Fibroblast of gingiva (primary cell): ENCODE measurements around the gene ARMC9.

Experiments
- DNase-seq: peaks from one replicate; pipeline ENCODE4 v3.0.0-alpha.2; 2011; ENCODE audit warnings: low read depth

ARMC9 gene

DNA sequence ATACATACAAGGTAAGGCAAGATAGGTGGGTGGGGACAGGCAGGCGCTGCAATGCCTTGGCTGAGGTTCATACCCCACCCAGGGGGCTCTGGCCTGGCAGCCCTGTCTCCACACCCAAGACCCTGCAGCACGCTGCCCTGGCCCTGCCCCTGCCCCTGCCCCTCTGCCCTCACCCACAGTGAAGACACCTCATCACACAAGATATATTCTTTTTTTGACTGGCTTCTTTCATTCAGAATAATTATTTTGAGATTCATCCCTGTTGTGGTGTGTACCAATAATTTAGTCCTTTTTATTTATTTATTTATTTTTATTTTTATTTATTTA, 185.6 kb downstream of the ARMC9 start:
- no peak for DNase-seq

DNA sequence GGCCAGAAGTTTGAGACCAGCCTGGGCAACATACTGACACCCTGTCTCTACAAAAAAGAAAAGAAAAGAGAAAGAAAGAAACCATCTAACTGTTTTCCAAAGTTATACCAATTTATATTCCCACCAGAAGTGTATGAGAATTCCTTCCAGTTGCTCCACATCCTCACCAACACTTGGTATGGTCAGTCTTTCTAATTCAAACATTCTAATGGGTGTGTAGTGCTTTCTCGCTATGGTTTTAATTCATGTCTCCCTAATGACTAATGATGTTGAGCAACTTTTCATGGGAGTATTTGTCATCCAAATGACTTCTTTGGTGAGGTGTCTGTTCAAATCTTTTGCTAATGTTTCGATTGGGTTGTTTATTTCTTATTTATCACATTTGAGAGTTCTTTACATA, 186.5 kb downstream of the ARMC9 start:
- no peak for DNase-seq

DNA sequence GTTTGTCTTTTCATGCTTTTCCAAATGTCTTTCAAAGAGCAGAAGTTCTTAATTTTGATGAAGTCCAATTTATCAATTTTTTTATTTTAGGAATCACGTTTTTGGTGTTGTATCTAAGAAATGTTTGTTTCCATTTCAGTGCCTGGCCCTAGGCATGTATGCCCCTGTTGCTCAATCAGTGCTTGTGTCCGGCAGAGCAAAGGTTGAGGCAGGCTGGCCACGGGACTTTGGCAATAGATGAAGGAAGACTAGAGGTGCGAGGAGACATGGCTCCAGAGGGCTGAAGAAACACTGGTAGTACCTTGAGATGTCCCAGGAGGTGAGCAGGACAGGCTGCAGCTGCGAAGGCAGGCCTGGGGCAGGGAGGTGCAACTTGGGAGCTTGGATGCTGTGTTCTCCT, 187.0 kb downstream of the ARMC9 start:
- no peak for DNase-seq

DNA sequence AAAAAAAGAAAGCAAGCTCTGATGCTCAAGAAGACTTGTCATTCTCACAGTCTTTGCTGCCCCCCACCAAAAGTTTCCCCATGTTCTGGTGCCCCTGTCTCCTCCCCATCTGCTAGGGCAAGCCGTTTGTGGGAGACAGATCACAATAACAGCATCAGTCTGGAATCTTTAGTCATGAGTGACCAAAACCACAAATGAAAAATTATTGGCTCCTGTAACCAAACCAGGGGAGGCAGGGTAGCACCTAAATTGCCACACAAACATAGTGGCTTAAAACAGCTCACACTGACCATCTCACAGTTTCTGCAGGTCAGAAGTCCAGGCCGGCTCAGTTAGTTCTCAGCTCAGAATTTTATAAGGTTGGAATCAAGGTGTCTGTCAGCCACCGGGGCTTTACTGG, 188.0 kb downstream of the ARMC9 start:
- DNase-seq: peak; percentile 10

DNA sequence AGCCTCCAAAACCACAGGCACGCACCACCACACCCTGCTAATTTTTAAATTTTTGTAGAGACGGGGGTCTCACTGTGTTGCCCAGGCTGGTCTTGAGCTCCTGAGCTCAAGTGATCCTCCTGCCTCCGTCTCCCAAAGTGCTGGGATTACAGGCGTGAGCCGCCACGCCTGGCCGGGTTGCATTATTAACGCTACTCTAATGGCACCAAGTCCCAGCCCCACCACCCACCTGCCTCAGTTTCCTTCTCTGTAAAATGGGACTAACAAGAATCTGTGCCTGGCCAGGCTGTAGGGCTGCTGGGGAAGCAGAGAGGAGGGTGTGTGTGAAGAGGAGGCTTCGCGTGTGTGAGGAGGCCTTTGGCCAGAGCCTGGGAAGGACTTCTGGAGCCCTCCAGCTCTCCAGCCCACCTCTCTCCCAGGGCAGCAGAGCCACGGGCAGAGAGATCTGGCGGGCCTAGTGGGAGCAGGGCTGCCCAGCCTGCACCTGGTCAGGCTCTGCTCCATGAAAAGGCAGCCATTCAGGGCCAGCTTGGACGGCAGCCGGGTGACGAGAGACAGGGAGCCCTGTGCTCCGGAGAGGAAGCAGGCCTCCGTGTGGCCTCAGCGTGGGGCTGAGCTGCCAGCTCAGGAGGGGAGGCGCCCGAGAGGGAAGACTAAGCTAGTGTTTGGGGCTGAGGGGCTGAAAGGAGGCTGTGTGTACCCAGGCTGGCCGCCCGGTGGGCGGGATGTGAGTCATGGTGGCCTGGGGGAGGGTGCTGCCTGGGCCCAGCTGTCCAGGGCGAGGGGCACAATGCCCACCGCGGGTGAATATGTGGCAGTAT, 189.7 kb downstream of the ARMC9 start:
- DNase-seq: no peak

DNA sequence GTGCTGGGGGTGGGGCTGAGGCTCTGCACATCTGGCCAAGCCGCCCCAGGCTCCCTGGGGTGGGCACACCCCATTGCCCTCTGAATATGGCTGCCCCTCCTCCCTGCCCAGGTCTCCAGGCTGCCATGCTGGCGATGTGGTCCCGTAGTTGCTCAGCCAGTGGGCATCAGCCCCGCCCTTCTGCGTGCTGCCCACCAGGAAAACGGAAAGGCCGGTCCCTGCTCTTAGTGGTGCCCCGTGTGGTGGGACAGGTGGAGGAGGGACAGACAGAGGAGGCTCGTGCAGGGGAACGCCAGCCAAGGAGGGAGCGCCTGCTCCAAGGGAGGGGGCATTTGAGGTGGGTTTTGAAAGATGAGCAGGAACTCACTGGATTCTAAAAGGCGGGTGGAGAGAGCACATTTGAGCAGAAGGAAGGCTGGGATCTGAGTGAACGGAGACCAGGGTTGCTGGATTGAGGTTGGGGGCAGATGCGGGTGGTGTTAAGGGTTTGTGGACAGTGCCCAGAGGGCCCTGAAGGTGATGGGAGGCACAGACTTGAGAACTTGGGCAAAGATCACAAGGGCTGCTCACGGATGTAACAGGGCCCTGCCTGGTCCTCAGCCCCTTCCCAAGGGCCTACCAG, 190.4 kb downstream of the ARMC9 start:
- DNase-seq: no peak

DNA sequence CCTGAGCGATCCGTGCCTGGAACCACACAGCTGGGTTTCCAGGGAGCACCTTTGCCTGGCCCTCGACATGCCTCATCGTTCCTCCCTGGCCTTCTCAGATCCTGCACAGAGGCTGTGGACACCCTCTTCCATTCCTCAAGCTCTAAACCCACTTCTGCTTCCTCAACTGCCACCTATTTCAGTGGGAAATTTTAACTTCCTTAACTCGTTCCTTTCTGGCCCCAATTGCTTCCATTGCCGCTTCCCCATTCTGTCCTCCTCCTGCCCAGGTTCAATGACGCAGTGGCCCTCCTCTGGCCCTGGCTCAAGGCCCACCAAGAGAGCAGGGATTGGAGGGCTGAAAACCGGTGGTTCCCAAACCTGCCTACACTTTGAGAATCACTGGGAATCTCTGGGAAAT, 192.2 kb downstream of the ARMC9 start:
- DNase-seq: no peak

DNA sequence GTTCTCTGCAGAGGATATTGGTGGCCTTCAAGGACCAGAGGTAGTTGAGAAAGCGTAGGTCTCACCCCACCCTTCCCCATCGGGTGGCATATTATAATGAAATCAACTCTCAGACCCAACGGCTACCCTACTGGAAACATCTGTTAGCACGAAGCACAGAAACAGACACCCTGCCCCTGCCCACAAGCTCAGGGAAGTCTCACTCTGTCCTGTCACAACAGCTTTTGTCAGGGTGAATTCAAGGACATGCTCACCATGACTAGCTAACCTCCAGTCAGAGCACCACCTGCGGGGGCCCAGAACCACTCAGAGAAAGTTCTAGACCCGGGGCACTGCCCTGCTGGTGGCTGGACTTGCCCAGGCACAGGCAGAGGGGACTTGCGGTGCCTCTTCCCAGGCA, 193.6 kb downstream of the ARMC9 start:
- no peak for DNase-seq

DNA sequence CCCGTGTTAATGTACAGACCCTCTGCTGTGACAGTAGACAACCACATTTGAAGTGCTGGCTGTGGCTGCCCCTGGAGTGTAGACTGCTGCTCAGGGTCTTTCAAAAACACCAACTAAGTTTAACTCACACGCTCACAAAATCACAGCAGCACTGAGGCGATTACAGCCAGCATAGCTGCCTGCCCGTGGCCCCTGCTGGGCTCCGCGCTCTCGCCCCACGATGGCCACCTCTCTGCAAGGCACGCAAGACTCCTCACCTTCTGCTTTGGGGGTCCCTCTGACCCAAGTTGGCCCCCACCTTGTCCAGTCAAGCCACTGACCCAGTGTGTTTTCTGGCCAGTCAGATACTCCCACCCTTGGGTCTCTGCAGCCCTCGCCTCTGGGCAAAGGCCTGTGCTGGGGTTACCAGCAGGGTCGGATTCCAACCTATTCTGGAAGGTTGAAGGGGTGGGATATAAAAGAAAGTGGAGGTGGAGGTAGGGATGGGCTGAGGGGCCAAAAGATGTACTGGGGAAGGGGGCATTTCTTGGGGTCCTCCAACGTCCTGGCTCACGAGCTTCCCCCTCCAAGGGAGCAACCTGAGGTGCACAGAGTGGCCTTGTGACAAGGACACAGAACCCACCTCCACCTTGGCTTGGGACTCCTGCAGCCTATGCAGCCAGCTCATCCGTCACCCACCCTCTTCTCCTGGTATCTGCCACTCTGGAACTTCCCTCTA, 194.2 kb downstream of the ARMC9 start:
- DNase-seq: no peak

DNA sequence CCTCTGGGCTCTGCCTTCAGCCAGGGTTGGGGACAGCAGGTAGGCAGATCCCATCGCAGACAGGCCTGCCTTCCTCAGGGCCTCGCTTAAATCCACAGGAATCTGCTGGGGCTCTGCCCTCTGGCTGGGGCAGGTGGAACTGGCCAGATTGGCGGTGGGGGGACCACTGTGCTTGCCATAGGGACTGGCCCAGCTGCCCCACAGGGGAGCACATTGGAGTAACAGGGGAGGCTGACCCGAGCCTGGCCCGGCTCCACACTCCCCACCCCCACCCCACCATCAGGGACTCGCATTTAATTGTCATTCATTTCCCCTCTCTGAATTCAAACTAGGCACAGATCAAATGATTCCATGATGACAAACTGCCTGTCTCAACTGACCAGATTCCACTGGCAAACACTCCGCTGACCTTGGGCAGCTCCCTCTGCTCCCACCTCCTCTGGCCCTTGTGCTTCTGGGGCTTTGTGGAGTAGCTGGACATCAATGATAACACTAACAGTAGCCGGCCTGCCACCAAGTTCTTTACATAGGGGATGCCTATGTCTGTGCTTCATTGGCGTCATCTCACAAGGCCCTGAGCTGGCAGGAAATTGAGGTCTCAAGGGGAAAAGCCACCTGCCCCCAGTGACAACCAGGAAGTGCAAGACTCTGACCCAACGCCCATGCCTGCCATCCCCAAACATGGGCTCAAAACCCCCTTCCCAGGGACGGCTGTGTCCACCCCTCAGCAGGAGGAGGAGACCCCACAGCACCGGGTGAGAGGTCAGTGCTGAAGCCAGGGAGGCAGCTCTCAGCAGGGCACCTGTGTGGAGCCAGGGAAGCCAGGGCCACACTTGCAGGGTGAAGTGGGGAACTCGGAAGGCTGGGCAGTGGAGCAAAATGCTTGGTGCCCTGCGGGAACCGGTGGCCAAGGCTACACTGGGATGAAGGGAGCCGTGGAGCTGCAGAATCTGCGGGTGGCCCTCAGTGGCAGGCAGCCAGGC, 195.0 kb downstream of the ARMC9 start:
- DNase-seq: no peak

DNA sequence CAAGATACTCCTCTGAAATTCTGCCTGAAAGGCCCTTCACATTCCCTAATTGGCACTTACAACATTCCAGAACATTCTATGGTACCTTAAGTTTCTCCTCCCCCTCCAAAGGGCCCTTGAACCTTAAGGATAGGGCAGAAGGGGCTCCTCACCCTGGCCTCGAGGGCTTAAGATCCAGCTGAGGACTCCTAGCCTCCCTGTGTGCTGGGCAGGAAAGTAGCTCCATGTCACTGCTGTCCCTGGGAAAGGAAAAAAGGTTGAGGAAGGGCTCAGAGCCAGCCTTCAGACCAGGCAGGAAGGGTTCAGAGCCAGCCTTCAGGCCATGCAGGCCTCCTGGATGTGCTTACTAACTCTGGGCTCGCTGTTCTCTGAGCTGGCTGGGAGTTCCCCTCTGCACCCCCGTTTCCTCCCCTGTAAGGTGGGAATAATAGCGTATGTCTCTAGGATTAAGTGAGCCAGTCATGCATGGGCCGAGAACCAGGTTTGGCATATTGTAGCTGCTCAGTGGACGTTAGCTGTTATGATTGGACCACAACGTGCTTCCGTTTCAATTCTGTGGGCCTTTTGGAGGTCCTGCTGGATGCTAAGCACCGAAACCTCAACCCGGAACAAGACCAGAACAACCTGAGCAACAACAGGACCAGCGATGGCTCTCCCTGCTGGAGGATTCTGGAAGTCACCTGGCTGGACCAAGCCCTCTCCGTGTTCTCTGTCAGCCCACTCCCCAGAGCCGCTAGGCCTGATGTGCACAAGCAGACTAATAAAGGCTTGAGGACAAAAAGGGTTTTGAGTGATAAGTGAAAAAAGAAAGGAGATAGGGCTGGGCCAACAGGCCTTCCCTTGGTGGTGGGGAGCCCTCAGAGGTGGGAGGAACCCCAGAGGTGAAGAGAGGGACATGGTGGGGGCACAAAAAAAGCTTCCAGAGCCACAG, 196.0 kb downstream of the ARMC9 start:
- DNase-seq: no peak

DNA sequence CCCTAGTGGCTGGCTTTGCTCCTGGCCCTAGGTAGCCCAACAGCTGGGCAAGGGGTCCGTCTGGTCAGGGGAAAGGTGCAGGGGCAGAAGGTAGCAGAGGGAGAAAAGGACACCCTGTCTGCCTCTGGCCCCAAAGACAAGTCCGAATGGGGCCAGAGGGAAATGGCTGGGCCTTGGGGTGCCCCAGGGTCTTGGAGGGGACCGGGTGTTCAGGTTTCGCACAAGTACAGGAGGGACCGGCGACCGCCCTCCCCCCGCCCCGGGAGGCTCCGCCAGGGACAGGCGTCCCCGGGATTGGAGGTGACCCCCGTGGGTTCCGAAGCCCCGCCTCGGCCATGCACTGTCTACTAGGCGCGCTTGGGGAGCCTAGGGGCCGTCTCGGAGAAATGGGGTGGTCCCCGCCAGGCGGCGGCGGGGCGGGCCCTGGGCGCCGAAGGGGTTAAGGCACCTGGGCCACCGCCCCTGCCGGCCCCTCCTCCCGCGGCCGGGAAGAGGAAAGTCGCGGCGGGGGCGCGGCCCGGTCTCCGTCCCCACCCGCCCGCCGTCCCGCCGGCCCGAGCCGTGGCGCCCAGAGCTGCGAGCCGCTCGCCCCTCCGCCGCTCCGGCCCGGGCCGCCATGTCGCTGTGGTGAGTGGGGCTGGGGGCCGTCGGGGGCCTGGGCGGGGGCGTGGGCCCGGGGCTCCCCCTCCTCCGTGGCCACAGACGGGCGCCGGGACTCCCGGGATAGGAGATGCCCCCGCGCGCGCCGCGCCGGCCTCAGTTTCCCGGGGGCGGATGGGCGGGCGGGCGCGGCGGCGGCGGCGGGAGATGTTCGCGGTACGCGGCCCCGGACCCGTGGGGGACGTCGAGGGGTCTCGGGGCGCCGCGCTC, 197.0 kb downstream of the ARMC9 start, which contains the start of gene B3GNT7:
Gene B3GNT7, plus strand, starts transcription at position 523 of the 870 bp plus-strand sequence. Its CDS starts 94 bp downstream, at position 617.
- DNase-seq: no peak

DNA sequence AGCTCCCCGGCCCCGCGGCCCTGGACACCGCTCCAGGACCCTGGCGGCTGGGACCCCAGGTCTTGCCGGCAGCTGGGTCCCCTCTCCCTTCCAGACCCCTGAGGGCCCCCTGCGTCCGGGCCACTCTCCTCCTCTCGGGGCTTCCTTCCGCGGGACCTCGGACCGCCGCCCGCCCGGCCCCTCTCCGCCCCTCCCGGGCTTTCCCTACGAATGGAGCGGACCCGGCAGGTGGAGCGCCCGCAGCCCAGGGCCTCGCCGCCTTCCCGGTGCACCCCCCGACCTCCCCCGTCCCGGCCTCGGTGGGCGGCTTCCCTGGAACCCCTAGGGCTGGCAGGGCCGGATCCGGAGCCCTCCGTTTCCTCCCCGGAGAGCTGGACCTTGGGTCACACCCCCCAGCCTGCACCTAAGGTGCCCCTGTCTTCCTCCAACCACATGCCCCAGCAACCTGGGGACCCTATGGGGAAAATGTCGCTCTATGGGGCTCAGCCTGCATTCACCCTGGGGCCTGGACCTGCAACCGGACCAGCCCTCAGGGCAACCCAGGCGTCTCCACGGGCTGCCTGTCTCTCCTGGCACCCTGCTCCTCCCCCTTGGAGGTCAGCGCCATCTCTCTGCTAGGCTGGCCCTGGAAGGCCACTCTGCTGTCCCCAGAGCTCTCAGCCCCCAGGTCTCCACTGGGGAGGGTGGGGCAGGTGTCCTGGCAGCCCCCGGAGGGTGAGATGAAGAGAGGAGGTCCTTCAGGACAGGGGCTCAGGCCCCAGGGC, 197.8 kb downstream of the ARMC9 start:
- no peak for DNase-seq

DNA sequence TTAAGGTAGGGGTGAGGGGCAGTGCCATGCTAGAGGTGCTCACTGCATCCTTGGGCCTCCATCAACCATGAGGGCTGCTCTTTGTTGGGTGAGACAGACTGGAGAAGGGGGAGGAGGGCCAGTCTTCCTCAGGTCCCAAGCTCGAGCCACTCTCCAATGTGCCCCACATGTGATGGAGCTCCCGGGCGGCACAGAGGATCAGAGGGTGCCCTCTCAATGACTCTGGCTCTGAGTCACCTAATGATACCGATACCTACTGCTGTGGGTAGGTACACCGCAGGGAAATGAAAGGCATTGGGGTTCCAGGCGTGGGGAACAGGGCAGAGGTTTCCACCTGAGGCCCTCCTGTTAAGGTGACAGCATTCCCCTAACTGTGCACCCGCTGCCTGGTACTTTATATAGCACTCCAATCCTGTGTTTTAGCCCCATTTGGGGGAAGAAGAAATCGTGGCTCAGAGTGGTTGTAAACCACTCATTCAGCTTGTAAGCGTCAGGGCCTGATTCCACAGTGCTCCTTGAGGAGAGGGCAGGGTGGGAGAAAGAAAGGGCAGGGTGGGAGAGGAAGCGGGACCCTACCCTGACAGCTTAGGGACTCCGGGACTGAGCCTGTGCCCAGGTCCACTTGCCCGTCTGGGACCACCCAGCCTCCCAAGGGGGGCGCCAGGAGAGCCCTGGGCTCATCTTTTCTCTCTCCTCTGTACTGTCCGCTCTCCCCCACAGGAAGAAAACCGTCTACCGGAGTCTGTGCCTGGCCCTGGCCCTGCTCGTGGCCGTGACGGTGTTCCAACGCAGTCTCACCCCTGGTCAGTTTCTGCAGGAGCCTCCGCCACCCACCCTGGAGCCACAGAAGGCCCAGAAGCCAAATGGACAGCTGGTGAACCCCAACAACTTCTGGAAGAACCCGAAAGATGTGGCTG, 198.8 kb downstream of the ARMC9 start:
- DNase-seq: no peak

DNA sequence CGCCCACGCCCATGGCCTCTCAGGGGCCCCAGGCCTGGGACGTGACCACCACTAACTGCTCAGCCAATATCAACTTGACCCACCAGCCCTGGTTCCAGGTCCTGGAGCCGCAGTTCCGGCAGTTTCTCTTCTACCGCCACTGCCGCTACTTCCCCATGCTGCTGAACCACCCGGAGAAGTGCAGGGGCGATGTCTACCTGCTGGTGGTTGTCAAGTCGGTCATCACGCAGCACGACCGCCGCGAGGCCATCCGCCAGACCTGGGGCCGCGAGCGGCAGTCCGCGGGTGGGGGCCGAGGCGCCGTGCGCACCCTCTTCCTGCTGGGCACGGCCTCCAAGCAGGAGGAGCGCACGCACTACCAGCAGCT, 199.5 kb downstream of the ARMC9 start:
- DNase-seq: no peak

DNA sequence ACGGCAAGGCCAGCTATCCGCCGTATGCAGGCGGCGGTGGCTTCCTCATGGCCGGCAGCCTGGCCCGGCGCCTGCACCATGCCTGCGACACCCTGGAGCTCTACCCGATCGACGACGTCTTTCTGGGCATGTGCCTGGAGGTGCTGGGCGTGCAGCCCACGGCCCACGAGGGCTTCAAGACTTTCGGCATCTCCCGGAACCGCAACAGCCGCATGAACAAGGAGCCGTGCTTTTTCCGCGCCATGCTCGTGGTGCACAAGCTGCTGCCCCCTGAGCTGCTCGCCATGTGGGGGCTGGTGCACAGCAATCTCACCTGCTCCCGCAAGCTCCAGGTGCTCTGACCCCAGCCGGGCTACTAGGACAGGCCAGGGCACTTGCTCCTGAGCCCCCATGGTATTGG, 200.2 kb downstream of the ARMC9 start:
- DNase-seq: no peak

DNA sequence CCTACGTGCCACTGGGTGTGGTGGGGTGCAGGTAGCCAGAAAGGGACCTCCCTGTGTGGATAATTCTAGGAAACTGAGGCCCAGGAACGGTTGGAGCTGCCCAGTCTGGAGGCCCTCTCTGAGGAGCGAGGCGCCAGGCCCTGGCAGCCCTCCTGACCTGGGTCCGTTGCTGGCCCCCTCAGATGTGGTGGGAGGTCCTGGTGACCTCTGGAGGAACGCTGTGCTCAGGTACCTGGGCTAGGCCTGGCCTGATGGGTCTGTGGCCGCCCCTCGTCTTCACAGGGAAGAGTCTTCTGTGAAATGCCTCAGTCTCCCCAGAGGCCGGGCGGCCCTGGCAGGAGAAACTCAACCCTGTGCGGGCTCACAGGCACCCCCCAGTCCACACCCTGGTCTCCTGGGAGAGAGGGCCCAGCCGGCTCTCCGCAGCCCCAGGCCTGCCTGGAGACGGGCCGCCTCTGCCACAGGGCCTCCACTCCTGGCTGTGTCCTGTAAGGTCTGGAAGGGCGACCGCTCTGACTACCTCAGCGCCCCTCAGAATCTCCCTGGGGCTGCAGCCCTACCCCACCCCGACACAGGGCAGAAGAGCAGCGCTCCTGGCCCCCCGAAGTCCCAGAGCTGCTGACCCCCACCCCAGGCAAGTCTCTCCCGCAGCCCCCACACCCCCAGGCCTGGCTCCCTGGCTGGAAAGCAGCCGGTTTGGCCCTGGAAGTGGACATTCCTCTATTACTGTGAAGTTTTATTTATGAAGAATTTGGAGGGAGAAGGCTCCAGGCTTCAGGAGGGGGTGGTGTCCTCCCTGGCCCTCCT, 200.8 kb downstream of the ARMC9 start:
- no peak for DNase-seq
